HG02981 (cell line): ENCODE measurements around the gene SYT9.
"Not testable (repeated sequence)": the region's sequence is repeated elsewhere in the genome, so short reads cannot be mapped to it uniquely, and the experiment has no call there.

Experiments
- ATAC-seq: cut with Tn5 transposase; IDR thresholded peaks from one replicate; pipeline ENCODE4 v1.9.1; 2021; ENCODE audit warnings: mild to moderate bottlenecking, moderate library complexity; ENCODE audit not compliant: unreplicated experiment

SYT9 gene

GRCh38 chr11:7495882-7496551 is 244.3 kb downstream of the SYT9 start:
- peak; percentile 92 for ATAC-seq

GRCh38 chr11:7498193-7498592 is 246.5 kb downstream of the SYT9 start:
- ATAC-seq = no peak

GRCh38 chr11:7499081-7499480 is 247.4 kb downstream of the SYT9 start:
- ATAC-seq = no peak

- no peak for ATAC-seq
Observed at GRCh38 chr11:7500251-7500650, 248.5 kb downstream of the SYT9 start.

- ATAC-seq = no peak
Observed at GRCh38 chr11:7501251-7501650, 249.5 kb downstream of the SYT9 start.

GRCh38 chr11:7501894-7502293 is 250.2 kb downstream of the SYT9 start:
- no peak for ATAC-seq

- ATAC-seq = no peak
Observed at GRCh38 chr11:7506243-7506642, 254.5 kb downstream of the SYT9 start.

- no peak for ATAC-seq
Observed at GRCh38 chr11:7508087-7508486, 256.4 kb downstream of the SYT9 start.

GRCh38 chr11:7509966-7510365 is 258.3 kb downstream of the SYT9 start:
- ATAC-seq = no peak

- no peak for ATAC-seq
Observed at GRCh38 chr11:7511401-7511800, 259.7 kb downstream of the SYT9 start.

GRCh38 chr11:7512525-7513233 is 261.0 kb downstream of the SYT9 start:
- ATAC-seq = peak; percentile 72

GRCh38 chr11:7513234-7514098 is 261.8 kb downstream of the SYT9 start, which contains the start of gene PPFIBP2:
Gene PPFIBP2, plus strand, starts transcription at chr11:7513999. Its CDS starts 35,477 bp downstream, at chr11:7549476.
- ATAC-seq = peak; percentile 67

GRCh38 chr11:7514099-7514591 is 262.4 kb downstream of the SYT9 start:
- peak; percentile 2 for ATAC-seq

- ATAC-seq = no peak
Observed at GRCh38 chr11:7515447-7515886, 263.8 kb downstream of the SYT9 start.

GRCh38 chr11:7516475-7516874 is 264.8 kb downstream of the SYT9 start:
- ATAC-seq = no peak

- ATAC-seq = not testable (repeated sequence)
Observed at GRCh38 chr11:7517743-7518142, 266.0 kb downstream of the SYT9 start.
